ENCODE results near the gene CIAO3.

CIAO3 gene

DNA sequence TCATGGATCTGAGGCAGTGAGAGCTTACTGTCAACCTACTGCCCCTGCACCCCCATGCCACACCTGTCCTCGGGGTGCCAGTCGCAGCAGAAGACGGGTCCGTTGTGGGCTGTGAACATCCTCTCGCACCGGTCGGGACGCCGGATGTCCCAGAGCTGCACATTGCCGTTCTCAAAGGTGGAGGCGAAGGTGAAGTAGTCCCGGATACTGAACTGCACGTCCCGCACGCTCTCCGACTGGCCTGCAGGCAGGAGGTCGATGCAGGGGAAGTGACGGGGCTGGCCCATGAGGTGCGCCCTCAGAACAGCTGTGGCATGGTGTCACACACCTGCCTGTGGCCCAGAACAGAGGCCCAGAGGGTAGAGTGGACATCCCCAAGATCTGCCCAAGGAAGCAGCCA lies 53.3 kb downstream of the CIAO3 start:
- no peak for FAIRE-seq

DNA sequence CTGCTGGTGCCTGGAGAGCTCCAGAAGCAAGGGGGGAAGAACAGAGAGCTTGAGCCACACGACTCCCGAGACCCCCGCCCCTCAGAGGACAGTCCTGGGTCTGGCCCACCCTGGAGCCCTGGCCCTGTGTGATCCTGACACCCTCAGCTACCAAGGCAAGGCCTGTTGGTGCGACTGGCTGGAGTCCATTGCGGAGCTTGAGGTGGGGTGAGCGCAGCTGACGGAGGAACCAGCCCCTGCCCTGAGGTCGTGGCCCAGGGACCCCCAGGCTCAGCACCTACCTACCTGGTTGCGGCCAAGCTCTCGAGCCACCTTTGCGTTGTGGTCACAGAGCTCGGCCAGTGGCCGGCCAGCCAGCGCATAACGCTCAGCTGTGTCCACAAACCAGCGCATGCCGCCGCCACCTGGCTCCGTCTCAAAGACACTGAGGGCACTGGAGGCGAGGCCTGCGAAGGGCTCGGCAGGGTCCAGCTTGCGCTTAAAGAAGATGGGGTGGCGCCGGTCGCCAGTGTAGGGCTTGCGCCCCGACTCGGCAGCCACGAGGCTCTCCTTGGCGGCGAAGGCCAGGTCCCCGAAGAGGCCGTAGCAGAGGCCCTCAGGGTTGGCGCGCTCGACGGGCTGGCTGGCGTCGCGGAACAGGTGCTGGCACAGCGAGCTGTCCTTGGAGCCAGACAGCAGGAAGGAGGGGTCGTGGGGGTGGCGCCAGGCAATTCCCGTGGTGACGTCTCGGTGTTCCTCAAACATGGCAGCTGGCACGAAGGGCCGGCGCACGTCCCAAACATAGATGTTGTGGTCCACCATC lies 54.1 kb downstream of the CIAO3 start:
- no peak for FAIRE-seq

DNA sequence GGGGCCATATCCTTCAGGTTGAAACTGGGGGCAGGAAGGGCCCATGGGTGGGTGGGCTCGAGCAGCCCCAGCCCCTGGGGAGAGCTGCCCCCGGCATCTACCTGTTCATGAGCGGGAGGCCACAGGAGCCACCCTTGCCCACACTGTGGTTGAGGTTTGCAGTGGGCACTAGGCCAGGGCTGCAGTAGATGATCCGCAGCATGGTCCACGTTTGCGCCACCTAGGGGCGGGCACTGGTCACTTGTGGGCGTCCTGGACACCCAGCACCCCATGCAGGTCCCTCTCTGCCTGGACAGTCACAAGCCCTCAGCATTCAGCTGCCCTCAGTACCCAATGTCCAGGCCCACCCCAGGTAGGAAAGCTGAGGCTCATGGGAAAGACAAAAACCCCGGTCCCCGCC lies 54.8 kb downstream of the CIAO3 start:
- FAIRE-seq, result no peak

DNA sequence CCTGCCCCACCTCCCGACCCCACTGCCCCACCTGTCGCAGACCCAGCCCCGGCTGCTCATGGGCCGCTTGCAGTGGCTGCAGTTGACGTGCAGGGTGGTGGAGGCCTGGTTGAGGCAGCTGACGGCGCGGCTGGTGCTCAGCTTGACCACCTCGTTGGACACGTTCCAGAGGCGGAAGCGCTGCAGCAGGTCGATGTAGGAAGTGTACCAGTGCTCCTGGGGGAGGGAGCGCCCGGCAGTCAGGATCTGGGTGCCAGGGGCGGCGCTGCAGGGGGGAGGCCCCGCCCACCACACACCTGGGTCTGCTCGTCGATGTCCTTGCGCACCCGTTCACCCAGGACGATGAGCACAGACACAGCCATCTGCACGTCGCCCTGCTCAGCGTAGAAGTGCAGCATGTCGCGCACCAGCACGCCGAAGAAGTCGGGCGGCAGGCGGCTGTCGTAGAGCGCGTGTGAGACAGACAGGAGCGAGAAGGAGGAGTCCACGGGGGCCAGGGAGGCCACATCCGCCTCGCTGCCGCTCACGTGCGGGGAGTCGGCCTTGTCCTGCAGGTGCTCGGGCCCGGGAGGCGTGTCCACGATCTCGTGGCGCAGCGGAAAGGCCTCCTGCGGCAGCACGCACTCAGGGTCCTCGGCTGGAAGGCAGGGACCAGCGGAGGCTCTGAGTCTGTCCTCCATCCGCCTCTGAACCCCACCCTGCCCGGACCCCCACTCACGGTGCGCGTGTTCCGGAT lies 55.7 kb downstream of the CIAO3 start:
- FAIRE-seq, result no peak

DNA sequence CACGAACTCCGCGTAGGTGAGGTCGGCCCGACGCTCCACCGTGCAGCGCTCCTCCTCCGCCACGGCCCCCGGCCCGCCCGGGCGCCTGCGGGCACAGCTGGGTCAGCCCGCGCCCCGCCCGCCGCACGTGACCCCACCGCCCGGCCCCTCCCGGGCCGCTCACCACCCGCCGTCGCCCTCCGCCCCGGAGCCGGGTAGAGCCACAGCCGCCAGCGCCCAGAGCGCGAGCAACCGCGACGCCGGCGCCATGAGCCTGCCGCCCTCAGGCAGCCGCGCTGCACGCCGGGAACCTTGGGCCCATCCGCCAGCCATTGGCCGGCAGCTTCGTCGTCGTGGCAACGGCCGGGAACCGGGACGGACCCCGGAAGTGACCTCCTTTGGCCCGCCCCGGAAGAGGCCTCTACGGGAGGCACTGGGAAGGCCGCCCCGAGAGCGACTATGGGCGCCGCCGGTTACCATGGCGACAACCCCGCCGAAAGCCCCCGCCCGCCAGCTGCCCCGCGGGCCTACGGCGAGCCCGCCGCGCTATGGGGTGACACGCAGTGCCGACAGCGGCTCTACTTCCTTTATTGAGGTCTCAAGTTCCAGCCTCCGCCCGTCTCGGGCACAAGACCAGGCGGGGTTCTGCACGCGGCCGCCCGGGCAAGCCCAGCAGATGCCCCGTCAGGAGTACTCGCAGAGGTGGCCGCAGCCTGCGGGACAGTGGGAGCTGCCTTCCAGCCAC lies 56.6 kb downstream of the CIAO3 start, which contains the start of gene JMJD8:
Gene JMJD8 (minus strand): TSS at position 264 of the 724 bp plus-strand sequence. CDS start 15 bp downstream, at position 249.
- no peak for FAIRE-seq

DNA sequence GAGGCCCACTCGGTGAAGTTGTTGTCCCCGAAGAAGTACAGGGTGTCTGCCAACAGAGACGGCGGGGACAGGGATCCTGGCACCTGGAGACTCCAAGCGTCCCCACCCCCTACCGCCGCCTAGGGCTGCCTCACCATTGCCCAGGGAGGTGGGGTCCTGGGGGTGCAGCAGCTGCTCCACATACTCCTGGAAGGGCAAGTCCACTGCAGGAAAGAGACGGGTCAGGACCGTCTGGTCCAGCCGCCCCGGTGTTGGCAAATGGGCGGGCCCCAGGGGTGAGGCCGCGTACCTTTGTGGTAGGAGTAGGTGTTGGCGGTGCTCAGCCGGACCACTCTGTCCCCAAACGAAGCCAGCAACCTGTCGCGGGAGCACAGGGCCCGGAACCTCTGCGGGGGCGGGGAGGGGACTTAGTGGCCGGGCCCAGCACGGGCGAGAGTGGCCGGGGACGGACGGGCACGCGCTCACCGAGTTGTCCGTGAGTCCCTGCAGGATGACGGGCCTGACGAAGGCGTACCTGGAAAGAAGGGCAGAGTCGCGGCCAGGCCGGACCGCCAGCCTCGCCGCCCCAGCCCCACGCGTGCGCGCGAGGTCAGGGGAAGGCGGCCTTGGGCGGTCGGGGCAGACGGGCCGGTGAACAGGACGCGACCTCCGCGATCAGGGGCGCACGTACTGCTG lies 57.3 kb downstream of the CIAO3 start:
- no peak for FAIRE-seq

DNA sequence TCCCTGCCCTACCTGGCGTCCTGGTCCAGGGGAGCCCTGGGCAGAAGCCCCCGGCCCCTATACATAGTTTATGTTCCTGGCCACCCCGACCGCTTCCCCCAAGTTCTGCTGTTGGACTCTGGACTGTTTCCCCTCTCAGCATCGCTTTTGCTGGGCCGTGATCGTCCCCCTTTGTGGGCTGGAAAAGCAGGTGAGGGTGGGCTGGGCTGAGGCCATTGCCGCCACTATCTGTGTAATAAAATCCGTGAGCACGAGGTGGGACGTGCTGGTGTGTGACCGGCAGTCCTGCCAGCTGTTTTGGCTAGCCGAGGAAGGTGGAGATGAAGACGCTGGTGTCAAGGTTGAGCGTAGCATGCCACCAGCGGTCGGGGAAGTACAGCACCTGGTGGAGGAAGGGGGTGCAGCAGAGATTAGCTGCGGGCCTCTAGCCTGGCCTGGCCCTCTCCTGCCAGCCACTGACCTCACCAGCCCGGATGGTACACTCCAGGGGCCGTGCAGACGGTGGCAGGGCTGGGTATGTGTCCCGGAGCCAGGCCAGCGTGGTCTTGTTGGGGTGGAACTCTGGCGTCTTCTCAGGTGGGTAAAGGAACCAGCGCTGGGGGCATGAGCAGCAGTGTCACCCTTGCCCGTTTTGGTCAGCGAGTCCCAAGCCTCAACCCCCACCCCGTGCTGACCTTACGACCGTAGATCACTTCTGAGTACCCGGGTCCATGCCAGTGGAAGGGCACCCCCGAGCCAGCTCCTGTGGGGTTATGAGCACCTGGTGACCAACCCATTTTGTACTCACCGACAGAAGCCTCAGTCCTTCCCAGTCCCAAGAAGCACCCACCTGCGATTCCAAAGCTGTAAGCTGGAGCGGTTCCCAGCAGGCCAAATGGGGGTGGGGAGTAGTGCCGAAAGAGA lies 58.1 kb downstream of the CIAO3 start:
- FAIRE-seq, result no peak

DNA sequence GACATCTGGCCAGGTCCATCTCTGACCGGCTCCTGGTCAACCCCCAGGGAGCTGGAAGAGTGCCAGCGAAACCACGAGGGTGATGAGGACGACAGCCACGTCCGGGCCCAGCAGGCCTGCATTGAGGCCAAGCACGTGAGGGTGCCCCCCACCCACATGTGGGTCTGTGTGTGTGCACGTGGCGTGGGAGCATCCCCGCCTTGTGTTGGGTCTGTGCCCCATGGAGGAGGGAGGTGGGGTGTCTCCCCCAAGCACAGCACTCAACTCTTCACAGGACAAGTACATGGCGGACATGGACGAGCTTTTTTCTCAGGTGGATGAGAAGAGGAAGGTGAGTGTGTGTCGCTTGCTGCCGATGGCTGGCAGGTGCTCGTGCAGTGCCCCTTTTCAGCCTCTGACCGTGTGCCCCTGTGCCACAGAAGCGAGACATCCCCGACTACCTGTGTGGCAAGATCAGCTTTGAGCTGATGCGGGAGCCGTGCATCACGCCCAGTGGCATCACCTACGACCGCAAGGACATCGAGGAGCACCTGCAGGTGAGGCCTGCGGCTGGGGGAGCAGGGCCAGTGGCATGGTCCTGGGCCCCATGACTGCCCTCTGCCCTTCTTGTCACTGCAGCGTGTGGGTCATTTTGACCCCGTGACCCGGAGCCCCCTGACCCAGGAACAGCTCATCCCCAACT lies 58.9 kb downstream of the CIAO3 start:
- FAIRE-seq, result no peak

DNA sequence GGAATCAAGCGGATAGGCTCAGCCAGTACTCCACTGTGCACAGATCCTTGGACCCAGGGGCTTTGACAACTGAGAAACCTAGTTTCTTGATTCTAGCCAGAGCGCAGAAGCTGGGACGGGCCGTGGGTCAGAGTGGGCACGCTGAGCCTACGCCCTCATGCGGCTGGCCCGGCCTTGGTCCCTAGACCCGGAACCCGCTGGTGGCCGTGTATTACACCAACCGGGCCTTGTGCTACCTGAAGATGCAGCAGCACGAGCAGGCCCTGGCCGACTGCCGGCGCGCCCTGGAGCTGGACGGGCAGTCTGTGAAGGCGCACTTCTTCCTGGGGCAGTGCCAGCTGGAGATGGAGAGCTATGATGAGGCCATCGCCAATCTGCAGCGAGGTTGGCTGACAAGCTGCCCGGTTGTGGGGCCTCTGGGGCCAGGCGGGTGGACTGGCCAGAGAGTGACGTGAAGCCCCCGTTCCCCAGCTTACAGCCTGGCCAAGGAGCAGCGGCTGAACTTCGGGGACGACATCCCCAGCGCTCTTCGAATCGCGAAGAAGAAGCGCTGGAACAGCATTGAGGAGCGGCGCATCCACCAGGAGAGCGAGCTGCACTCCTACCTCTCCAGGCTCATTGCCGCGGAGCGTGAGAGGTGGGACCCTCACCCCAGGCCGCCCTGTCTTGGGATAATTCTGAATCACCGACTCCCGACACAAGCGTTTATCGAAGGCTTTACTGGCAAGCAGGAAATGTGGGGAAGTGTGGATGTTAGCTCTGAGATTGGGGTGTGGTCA lies 59.6 kb downstream of the CIAO3 start:
- FAIRE-seq, result no peak

DNA sequence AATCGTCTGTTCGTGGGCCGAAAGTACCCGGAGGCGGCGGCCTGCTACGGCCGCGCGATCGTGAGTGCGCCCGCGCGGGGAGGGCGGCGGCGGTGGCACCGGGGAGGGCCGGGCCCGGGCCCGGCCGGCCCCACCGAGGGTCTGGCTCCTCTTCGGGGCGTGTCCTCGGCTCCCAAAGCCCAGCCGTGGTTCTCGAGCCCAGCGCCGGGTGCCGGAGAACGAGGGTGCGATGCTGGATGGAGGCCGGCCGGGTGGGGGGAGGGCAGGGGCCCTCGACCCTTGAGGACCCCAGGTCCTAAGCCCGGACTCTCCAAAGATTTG lies 60.2 kb downstream of the CIAO3 start:
- FAIRE-seq, result no peak

DNA sequence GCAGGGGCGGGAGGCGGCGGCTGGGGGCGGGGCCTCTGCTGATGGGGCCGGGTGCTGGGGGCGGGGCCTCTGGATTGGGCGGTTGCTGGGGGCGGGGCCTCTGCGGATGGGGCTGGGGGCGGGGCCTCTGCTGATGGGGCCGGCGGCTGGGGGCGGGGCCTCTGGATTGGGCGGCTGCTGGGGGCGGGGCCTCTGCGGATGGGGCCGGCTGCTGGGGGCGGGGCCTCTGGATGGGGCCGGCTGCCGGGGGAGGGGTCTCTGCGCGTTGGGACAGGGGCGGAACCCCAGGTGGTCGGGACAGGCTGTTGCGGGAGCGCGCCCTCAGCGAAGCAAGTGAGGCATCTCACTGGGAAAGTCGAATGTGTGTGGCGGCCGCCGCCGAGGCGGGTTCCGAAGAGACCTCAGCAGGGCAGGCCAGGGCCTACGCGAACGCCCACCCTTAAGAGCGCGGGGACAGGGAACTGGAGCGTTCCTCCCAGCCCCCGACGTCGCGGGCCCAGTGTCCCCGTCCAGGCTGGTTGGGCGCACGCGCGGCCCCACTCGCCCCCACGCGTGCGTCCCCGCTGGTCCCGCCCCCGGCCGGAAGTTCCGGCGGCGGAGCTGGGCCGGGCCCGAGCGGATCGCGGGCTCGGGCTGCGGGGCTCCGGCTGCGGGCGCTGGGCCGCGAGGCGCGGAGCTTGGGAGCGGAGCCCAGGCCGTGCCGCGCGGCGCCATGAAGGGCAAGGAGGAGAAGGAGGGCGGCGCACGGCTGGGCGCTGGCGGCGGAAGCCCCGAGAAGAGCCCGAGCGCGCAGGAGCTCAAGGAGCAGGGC lies 60.8 kb downstream of the CIAO3 start, which contains the start of gene STUB1:
Gene STUB1 (plus strand): TSS at position 597 of the 811 bp plus-strand sequence. CDS start 116 bp downstream, at position 713.
- no peak for FAIRE-seq

Measured in A204.1 (cell line).